Fibroblast of upper back skin (primary cell): ENCODE measurements around the gene ZSWIM9.

Experiments
- DNase-seq: peaks from one replicate; pipeline ENCODE4 v3.0.0-alpha.2; 2013

ZSWIM9 gene

DNA sequence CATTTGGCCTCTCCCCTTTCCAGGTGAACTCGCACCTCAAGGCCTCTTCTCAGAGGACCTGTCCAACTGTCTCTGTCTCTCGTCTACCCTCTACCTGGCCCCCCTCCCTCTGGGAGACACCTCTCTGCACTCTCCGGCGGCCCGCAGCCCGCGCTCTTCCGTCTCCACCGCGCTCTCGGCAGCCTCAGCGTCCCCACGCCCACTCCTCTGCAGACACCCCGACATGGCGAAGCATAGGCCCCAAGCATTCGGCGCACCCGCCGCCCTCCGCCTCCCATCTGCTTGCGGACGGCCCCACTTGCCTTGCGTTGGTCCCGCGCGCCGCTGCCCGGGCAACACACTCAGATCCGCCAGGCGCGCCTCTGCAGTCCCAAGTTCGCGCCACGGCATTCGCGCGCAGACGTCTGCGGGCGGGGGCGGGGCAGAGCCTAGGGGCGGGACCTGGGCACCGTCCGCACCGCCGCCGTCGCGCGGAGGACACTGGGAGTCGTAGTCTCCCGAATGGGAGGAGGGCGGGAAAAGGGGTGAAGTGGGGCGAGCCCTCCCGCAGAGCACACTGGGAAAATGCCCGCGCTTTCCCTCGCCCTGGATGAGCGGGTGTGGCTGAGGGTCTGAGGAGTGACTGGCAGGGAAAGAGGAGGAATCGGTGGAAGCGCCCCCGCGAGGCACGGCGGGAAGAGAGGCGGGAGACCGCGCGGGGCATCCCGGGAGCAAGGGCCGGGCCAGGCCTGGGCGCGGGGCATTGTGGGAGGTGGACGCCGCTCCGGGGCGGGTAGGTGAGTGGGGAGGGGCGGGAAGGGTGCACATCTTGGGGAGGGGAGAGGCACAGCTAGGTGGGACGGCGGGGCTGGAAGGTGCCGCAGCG lies at the start of gene ZSWIM9, which contains the start of gene LIG1:
TSS of gene ZSWIM9 (plus strand) at position 742 of the 865 bp plus-strand sequence. CDS start 1,123 bp downstream, outside the sequence.
TSS of gene LIG1 (minus strand) at position 406 of the 865 bp plus-strand sequence. CDS start 4,778 bp downstream, outside the sequence.
- DNase-seq, result peak; percentile 96

DNA sequence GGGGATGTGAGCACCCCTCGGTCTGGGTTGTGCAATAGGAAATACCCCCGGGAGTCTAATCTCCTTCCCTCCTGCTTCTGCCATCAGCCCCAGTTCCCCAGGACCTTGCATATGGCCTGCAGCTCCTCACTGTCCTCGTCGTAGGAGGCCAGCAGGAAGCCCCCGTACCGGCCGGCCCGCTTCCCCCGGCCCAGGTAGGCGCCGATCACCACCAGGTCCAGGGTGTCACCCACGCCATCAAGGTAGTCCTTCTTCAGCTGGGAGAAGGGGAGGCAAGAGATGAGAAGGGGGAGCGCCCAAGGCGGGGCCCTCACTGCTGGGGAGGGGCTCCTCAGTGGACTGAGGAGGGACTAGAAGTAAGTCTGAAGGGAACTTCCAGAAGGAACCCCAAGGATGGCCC lies 49.4 kb upstream of the ZSWIM9 start:
- DNase-seq, result no peak

DNA sequence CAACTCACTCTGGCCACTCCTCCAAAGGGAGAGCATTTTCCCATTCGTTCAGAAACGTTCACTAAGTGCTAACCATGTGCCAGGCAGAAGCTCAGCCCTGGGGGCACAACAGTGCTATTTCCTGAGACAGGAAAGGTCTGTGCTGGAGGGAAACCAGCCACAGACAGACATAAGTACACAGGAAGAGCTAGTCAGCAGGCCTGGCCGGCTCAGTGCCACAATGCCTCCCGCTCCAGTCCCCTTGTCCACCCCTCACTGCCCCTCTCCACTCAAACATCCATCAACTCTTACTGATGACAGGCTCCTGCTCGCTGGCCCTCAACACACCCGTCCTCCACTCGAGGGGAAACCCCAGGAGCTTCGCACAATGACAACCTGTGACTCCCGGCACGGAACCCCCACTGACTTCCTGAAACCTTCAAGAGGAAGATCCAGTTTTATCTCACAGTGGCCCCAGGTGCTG lies 48.5 kb upstream of the ZSWIM9 start:
- DNase-seq, result no peak

DNA sequence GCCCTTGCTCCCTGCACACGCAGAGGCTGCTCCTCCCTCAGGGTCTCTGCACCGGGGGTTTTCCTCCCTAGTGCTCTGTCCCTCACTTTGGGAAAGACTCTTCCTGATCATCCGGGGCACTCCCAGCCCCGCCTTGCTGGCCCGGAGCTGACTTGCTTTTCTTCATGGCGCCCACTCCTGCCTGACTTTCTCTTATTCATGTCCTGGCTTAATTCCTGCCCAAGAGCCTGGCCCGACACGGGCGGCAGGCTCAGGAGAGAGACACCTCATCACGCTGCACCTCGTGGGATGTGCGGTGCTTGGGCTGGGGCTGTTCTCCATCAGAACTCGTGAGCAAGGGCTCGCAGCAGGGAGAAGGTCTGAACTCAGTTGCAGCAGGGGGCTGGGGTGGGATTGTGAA lies 48.1 kb upstream of the ZSWIM9 start:
- no peak for DNase-seq

DNA sequence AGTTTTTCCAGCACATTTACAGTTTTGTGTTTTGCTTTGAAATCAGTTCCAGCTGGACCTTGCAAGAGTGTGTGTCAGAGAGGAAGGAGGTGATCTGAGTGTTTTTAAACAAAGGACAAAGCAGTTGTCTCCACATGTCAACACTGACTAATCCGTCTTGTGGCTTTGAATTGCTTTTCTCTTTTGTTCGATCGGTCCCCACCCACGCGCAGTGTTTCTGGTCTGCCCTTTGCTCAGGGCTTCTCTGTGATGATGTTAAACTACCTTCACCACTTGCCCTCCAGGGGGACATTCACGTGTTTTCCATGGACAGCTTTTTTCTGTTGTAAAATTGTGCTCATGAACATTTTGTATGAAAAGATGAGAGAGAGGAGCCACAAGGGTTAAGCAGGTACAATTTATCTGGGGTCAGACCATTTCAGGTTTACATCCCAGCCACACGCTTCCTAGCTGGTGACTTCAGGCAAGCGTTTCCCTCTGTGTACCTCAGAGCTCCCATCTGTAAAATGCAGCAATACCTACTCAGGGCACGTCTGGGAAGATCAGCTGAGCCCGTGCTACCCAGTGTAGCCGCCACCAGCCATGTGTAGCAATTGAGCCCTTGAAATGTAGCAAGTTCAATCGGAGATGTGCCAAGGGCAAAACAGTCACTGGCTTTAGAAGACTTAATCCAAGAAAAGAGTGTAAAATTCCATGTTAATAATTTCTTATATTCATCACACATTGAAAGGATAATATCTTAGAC lies 46.4 kb upstream of the ZSWIM9 start:
- DNase-seq, result peak; percentile 56

DNA sequence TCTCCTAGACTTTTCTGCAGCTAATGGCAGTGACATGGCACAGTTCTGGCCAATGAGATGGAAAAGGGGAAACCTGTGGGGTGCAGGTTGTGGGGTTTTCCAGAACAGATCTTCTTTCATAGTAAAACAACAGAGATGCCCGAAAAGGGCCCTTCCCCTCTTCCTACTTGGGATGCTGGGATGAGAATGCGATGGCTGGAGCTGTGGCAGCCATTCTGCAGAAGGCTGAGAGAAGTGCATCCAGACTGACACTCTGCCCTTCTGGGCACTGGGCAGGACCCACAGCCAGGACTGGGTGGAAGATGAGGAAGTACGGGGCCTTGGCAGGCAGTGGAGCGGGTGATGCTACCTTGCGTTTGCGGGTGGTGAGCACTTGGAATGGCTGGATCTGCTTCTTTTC lies 42.9 kb upstream of the ZSWIM9 start:
- DNase-seq, result no peak

DNA sequence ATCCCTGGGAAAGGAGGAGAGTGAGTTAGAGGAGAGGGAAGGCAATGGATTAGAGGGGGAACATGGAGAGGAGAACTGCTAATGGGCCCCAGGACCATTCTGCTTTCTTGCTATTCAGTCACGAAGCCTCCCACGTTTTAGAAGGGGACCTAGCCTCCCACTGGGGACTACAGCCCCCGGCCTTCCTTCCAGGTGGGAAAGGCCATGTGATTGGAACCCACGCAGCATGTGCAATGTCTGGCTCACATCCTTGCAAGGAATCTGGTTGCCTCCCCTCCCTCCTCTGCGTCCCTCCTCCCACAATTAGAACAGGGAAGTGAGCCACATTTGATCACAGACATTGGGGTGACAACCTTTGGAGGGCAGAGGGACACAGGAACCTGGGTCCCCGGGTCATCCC lies 37.4 kb upstream of the ZSWIM9 start:
- no peak for DNase-seq

DNA sequence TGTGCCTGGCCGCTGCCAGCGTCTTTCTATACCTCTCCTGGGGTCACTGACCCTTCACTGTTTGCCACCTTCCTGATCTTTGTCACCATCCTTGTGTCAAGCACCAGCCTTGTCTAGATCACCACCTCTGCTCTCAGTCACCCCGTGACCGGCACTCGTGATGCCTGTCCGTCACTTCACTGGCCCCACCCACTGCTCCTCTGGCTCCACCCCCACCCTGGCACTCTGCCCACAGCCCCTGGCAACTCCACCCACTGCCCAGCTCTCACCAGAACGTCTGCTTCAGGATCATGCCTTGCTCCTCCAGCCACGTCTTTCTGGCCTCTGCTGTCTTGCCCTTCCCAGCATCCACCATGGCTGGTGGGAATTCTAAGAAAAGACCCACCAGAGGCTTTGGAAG lies 35.1 kb upstream of the ZSWIM9 start:
- DNase-seq, result no peak

DNA sequence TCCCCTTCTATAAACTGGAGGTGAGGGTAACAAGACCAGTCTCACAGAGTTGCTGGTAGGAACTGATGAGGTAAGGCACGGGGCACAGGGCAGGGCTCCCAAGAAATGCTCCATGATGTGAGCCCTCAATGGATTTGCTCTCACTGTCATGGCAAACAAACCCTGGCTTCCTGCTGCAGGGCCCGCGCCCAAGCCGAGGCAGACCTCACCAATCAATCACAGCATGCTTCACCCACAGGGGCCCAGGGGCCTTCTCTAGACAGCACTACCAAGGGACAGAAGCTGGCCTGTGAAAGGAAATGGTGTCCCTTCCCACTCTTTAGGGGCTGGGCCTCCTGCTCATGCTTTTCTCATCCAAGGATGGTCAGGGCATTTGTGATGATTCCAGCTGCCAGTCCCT lies 33.9 kb upstream of the ZSWIM9 start:
- no peak for DNase-seq

DNA sequence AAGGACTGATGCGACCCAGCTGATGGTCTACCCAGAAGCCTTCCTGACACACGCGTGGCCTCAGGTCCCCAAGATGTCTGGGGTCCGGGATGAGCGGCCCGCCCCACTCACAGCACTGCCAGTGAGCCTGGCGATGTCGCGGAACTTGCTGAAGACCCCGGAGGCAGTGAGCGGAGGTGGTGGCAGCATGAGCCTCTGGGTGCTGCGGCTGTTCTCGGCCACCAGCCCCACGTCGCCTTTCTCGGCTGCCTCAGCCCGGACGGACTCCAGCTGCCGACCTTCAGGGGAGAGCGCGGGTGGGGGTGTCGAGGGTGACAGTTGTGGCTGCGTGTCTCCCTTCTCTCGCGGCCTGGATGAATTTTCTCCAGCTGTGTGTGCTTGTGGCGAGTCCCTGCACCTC lies 33.1 kb upstream of the ZSWIM9 start:
- DNase-seq, result no peak

DNA sequence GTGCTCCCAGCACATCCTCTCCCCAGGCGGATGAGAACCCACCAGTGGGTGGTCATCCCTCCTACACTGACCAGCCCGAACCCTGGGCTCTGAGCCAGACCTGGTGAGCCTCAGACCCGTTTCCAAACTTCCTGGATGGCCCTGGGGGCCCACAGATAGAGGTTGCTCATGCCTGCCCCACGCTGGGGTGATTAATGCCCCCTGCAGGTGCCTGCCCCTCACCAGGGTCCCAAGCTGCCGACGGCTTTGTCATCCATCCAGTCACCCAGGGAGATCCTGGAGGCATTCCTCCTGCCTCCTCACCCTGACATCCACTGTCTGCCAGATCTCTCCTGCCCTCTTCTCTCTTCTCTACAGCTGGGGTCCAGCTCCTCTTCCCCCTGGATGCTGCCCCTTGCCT lies 31.4 kb upstream of the ZSWIM9 start:
- DNase-seq, result no peak

DNA sequence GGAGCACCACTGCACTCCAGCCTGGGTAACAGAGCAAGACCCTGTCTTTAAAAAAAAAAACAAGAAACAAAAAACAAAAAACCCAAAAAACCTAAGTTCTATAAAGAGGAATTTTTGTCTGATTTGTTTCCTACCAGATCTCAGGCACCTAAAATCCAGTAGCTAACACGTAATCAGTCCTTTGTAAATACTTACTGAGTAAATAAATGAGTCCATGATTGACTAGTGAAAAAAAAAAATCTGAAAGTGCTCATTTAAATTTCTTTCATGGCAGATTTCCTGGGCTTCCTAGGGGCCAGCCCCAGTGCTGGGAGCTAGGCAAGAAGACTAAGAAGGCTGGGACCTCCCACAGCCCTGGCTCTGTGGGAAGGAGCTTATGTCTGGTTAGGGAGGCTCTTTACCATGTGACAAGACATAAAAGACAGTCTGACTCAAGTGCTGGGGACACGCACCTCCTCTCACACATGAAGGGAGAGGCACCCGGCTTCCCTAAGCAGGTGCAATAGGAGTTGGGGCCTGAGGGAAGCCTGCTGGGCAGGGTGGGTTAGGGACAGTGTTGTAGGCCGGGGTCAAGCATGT lies 22.8 kb upstream of the ZSWIM9 start:
- DNase-seq, result no peak

DNA sequence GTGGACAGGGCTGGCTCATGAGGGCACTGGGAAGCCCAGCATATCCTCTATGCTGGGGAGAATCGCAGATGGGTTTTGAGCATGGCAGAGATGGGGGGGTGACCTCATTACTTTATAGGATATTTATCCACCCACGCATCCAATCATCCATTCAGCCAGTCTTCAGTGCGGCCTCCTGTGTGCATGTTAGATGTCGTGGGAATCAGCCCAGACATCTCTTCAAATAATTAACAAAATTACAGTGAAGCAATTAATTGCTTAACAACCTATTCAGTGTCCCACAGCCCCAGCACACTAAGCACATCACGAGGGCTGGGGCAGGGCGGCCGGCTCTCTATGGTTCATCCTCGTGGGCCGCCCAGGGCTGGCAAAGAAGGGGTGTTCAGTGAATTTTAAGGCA lies 21.9 kb upstream of the ZSWIM9 start:
- no peak for DNase-seq

DNA sequence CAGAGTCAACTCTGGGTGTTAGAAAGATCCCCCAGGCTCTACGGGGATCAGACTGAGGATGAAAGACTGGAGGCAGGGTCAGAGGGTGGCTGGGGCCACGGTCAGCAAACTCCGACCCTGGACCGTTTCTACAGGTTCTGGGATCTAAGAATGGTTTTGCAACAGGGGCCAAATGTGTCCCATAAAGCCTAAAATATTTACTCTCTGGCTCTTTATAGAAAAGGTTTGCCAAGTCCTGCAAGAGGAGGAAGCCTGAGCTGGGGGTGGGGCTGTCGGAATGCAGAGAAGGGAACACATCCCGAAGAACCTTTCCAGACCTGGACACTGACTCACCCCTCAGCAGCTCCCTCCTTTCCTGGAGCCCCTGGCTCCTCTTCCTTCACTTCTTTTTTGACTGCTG lies 21.1 kb upstream of the ZSWIM9 start:
- peak; percentile 22 for DNase-seq

DNA sequence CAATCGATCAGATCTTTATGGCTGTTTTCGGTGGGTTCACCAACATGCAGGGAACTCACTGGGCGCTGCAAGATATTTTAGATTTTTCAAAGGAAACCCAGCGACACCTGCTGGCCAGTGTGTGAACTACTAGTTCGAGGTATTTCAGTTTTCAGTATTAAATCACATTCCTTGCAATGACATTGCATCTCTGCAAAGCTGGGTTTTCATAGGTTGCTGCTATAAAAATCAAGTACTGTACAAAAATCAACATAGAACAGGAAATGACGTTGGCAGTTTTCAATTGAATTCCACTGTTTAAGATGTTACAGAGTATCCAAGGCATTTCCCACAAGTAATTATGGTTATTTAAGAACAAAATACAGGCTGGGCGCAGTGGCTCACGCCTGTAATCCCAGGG lies 17.9 kb upstream of the ZSWIM9 start:
- peak; percentile 58 for DNase-seq

DNA sequence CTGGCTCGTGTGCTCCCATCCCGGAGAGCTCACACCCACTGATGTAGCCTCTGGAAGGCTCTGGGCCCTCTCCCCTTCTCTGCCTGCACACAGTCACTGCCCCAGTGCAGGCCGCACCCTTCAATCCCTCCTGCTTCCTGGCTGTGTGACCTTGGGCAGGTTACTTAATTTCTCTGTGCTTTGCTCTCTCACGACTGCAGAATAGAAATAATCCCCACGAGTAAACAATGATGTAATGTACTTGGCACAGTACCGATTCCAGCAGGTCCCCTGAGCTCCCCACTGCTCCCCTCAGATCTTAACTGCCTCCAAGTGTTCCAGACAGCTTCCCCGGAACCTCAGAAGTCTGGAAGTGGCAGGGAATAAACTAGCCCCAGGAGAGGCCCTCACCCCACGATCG lies 16.5 kb upstream of the ZSWIM9 start:
- DNase-seq, result no peak

DNA sequence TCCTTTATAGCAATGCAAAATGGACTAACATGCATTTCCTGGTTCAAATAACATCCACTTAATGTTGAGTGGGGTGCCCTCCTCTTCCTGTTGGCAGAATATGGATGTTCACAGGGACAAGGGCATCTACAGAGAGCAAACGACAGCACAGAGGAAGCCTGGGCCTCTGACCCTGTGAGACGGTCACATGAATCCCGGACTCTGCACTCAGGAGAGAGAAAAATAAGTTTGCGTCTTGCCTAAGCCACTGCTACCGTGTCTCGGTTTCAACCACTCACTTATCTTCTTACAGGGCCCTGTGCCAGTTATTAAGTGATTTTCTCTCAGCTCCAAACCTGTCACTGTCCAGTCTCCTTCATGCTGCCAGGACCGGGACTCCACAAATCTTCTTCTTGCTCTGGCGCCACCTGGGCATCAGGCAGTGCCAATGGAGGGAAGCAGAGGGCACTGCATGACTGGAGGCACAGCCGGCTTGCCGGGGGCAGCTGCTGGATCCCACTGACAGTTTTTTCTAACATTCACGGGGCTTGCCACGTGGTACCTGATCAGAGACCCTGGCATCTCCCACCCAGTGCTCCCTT lies 12.2 kb upstream of the ZSWIM9 start:
- no peak for DNase-seq

DNA sequence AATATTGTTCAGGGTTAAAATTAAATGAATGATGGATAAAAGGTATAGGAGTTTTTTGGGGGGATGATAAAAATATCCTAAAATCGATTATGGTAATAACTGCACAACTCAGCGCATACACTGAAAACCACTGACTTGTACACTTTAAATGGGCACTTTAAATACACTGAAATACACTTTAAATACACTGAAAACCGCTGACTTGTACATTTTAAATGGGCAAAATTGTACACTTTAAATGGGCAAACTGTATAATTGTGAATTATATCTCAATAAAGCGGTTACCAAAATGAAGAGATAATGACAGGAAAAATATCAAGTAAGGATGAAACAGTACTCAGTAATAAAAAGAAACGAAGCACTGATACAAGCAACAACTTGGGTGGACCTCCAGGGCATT lies 1.8 kb upstream of the ZSWIM9 start:
- DNase-seq, result no peak

DNA sequence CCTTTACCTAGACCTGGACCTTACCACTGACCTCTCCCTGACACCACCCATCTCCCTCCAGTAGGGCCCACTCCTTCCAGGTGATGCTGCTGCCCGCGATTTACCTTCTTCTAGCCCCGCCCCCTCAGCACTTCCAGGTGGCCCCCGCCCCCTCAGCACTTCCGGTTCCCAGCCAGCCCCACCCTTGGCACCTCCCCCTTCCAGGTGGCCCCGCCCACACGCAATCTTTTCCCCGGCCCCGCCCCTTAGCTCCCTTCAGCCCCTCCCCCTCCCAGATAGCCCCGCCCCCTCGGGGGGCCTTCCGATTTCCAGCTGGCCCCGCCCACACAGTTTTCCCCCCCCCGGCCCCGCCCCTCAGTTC lies 922 bp upstream of the ZSWIM9 start:
- DNase-seq, result peak; percentile 50

DNA sequence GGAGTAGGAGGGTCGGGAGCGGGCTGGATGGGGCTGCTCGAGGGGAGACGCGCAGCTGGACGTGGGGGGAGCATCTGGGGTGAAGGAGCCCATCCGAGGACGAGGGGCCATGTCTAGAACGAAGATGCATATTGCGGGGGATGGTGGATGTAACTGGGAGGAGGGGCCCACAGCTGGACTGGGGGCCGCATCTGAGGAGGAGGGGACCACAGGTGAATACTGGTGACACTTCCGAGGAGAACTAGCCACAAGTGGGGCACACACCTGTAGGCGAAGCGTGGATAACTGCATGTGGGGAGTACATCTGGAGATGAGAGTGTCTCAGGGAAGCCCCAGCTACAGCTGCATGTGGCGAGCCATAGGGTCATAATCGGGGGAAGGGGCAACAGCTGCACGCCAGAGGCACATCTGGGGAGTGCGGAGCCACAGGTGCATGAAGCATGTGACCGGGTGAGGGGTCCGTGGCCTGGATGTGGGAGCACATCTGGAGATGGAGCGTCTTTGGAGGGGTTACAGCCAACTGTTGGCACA lies 402 bp downstream of the ZSWIM9 start:
- no peak for DNase-seq

DNA sequence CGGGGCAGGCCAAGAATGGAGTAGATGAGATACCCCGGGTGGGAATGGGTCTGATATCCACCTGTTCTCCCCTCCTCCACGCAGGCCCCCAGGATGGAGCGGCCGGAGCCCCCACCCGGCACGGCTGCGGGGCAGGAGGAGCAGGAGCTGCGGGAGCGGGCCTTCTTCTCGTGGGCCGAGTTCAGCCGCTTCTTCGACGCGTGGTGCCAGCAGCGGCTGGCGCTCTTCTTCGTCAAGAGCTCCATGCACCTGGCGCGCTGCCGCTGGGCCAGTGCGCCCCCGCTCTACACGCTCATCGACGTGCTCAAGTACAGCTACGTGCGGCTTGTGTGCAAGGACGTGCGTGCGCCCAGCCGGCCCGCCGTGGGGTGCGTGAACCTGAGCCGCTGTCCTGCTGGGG lies 1.2 kb downstream of the ZSWIM9 start:
- no peak for DNase-seq

DNA sequence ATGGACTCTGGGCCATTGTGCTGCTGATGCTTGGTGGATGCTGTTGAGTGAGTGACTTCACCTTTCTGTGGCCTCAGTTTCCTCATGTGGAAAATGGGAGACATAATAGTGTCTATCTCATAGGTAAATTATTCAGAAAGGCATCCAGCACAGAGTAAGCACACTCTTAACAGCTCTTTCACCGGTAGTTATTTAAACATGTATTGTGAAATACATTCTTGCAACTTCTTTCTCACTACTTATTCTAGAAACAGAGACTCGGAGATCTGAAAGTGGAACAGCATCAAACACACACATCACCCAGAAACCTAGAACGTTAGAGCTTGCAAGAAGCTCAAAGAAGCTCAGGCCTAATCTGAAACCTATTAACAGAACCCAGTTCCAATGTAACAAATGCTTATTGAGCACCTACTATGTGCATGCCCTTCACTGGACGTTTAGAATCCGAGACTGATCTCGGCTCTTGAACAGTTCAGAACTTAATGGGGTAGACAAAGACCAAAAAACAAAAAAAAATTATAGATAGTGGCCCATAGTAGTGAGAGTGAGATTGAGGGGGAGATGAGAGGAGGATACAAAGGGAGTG lies 4.1 kb downstream of the ZSWIM9 start:
- DNase-seq, result no peak

DNA sequence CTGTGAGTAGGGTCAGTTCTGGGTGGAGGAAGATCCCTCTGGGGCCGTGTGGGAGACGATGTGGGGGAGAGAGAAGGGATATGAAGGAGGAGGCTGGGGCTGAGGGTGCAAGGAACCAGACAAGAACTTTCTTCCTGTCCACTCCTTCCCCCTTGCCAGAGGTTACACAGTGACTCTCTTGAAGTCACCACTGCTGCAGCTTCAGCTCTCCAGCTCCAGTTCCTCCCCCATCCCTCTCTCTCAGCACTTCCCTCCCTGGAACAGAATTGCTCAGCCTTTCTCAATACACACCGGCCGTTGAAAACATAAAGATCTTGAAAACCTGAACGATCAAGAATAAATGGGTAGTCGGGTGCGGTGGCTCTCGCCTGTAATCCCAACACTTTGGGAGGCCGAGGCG lies 5.1 kb downstream of the ZSWIM9 start:
- DNase-seq, result no peak
